Gastrocnemius medialis (tissue), 4 donors: ENCODE data around the gene CFAP299.

Source experiments
- POLR2A ChIP-seq, 2 donors: fragments of 450-650 bp; IDR thresholded peaks; one replicate each; pipeline ENCODE4 v1.6.1; 2017; ENCODE audit warnings: antibody characterized with exemption in 2 of 2, mild to moderate bottlenecking in 2 of 2, moderate library complexity in 2 of 2
- TF ChIP-seq, protein P1 (sequence below), 5 experiments: fragments of 450-650 bp in 3 of 5; fragments of 200-600 bp in 2 of 5; sonication (generic) in 2 of 5; IDR thresholded peaks in 4 of 5; conservative IDR thresholded peaks in 1 of 5; 1 replicate in 4 of 5; 2 replicates in 1 of 5; pipeline ENCODE4 v1.5.1; 2016 to 2019; ENCODE audit warnings: antibody characterized with exemption in 5 of 5, mild to moderate bottlenecking in 3 of 5, moderate library complexity in 3 of 5

DNA sequence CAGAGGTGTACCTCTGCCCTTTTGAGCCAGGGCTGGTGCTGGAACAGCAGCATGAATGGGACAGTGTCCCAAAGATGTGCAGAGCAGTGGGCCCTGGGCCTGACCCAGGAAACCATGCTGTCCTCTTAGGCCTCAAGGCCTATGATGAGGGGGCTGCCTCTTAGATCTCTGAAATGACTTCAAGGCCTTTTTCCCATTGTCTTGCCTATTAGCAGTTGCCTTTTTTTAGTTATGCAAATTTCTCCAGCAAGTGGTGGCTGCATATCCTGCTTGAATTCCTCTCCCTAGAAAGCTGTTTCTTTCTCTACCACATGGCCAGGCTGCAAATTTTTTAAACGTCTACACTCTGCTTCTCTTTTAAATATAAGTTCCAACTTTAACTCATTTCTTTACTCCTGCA, 160.3 kb downstream of the CFAP299 start:
- TF ChIP-seq, protein P1, sequence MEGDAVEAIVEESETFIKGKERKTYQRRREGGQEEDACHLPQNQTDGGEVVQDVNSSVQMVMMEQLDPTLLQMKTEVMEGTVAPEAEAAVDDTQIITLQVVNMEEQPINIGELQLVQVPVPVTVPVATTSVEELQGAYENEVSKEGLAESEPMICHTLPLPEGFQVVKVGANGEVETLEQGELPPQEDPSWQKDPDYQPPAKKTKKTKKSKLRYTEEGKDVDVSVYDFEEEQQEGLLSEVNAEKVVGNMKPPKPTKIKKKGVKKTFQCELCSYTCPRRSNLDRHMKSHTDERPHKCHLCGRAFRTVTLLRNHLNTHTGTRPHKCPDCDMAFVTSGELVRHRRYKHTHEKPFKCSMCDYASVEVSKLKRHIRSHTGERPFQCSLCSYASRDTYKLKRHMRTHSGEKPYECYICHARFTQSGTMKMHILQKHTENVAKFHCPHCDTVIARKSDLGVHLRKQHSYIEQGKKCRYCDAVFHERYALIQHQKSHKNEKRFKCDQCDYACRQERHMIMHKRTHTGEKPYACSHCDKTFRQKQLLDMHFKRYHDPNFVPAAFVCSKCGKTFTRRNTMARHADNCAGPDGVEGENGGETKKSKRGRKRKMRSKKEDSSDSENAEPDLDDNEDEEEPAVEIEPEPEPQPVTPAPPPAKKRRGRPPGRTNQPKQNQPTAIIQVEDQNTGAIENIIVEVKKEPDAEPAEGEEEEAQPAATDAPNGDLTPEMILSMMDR (IDR thresholded peaks at IDR 0.05 in 4 of 5, conservative IDR thresholded peaks at IDR 0.05 in 1 of 5) = no peak
- TF ChIP-seq POLR2A (IDR thresholded peaks at IDR 0.05) = no peak
